IMR-90 (cell line): ENCODE results near the gene FRZB. TPM values are rescaled to one million over a fixed set of nuclear protein-coding genes. Genes with fewer than 3 reads are reported as not detected.

ENCODE experiments used
- ATAC-seq: fragments of 200-7000 bp; cut with Tn5 transposase; 2 replicates; pipeline ENCODE4 v1.9.1; 2020; ENCODE audit warnings: low read depth, mild to moderate bottlenecking, moderate library complexity
- BruUV-seq: library from RNA; stranded (reverse); fragments of 400-500 nt; replicated peaks from 2 replicates; lab custom pipeline; 2021; lab: Mats Ljungman, UMichigan
- CTCF ChIA-PET: fragments of 300-600 bp; formaldehyde crosslinking; extraction: SDS; loops from one replicate; lab custom pipeline; 2021; ENCODE audit warnings: antibody characterized with exemption; lab: Yijun Ruan, JAX
- POLR2A ChIA-PET: fragments of 300-600 bp; sonication (Branson Sonifier 250); formaldehyde crosslinking; loops from one replicate; lab custom pipeline; 2022; ENCODE audit warnings: antibody characterized with exemption; ENCODE audit not compliant: unreplicated experiment; lab: Charles Lee
- DNase-seq: peaks from one replicate; pipeline ENCODE4 v3.0.0; 2013
- H2AFZ ChIP-seq: replicated peaks from 2 replicates; pipeline ENCODE3; 2013; ENCODE audit warnings: low read length, mild to moderate bottlenecking; ENCODE audit not compliant: poor library complexity
- H2AK5ac ChIP-seq: 2 replicates; pipeline ENCODE4 v1.6.1; 2013; ENCODE audit warnings: low read depth, low read length, inconsistent platforms
- H2AK9ac ChIP-seq: replicated peaks from 2 replicates; pipeline ENCODE3; 2013; ENCODE audit warnings: mild to moderate bottlenecking, low read depth, low read length, moderate library complexity; ENCODE audit not compliant: poor library complexity
- H2BK120ac ChIP-seq: 2 replicates; pipeline ENCODE4 v1.6.1; 2013; ENCODE audit warnings: low read depth, low read length, inconsistent platforms
- H2BK15ac ChIP-seq: 3 replicates; pipeline ENCODE4 v1.6.1; 2013; ENCODE audit warnings: low read depth, low read length, inconsistent platforms
- H2BK20ac ChIP-seq: 2 replicates; pipeline ENCODE4 v1.6.1; 2013; ENCODE audit warnings: low read depth, mild to moderate bottlenecking, inconsistent platforms, low read length, moderate library complexity
- H2BK5ac ChIP-seq: 2 replicates; pipeline ENCODE4 v1.6.1; 2013; ENCODE audit warnings: mild to moderate bottlenecking, low read depth, low read length, inconsistent platforms; ENCODE audit not compliant: poor library complexity, severe bottlenecking
- H3K14ac ChIP-seq: replicated peaks from 2 replicates; pipeline ENCODE4 v1.6.1; 2013; ENCODE audit warnings: low read depth, low read length, inconsistent platforms
- H3K18ac ChIP-seq: 2 replicates; pipeline ENCODE4 v1.6.1; 2013; ENCODE audit warnings: low read depth, low read length, control low read depth
- H3K23ac ChIP-seq: 2 replicates; pipeline ENCODE4 v1.6.1; 2013; ENCODE audit warnings: low read depth, low read length, inconsistent platforms
- H3K27ac ChIP-seq: 2 replicates; pipeline ENCODE4 v1.5.1; 2013; ENCODE audit warnings: mild to moderate bottlenecking, control low read depth, low read length; ENCODE audit not compliant: insufficient read depth
- H3K27me3 ChIP-seq: 2 replicates; pipeline ENCODE4 v1.6.1; 2013; ENCODE audit warnings: low read length; ENCODE audit not compliant: control insufficient read depth, insufficient read depth
- H3K36me3 ChIP-seq: 2 replicates; pipeline ENCODE4 v1.6.1; 2013; ENCODE audit warnings: low read length, mixed read lengths; ENCODE audit not compliant: control insufficient read depth, insufficient read depth
- H3K4ac ChIP-seq: 2 replicates; pipeline ENCODE4 v1.6.1; 2013; ENCODE audit warnings: low read depth, low read length, inconsistent platforms
- H3K4me1 ChIP-seq: 2 replicates; pipeline ENCODE4 v1.6.1; 2013; ENCODE audit warnings: low read length, mixed read lengths; ENCODE audit not compliant: control insufficient read depth, insufficient read depth
- H3K4me2 ChIP-seq: 2 replicates; pipeline ENCODE4 v1.6.1; 2013; ENCODE audit warnings: low read depth, mild to moderate bottlenecking, control low read depth, low read length, moderate library complexity
- H3K4me3 ChIP-seq: 2 replicates; pipeline ENCODE4 v1.5.1; 2013; ENCODE audit warnings: low read depth, mild to moderate bottlenecking, control low read depth, low read length, moderate library complexity; ENCODE audit not compliant: insufficient read depth
- H3K56ac ChIP-seq: 2 replicates; pipeline ENCODE4 v1.6.1; 2013; ENCODE audit warnings: low read length, inconsistent platforms; ENCODE audit not compliant: insufficient read depth; ENCODE audit errors: extremely low read depth
- H3K79me1 ChIP-seq, 2 experiments: 2 replicates each; pipeline ENCODE4 v1.6.1; 2013; ENCODE audit warnings: low read length in 2 of 2, inconsistent platforms in 1 of 2, low read depth in 1 of 2
- H3K9ac ChIP-seq: 2 replicates; pipeline ENCODE4 v1.6.1; 2013; ENCODE audit warnings: low read depth, low read length, control low read depth
- H3K9me1 ChIP-seq: 2 replicates; pipeline ENCODE4 v1.6.1; 2013; ENCODE audit warnings: low read length, inconsistent platforms; ENCODE audit not compliant: insufficient read depth
- H3K9me3 ChIP-seq: 2 replicates; pipeline ENCODE4 v1.6.1; 2013; ENCODE audit warnings: low read length; ENCODE audit not compliant: control insufficient read depth, insufficient read depth
- H4K20me1 ChIP-seq: 2 replicates; pipeline ENCODE4 v1.6.1; 2013; ENCODE audit warnings: low read length, inconsistent platforms; ENCODE audit not compliant: insufficient read depth
- H4K5ac ChIP-seq: 2 replicates; pipeline ENCODE4 v1.6.1; 2013; ENCODE audit warnings: mild to moderate bottlenecking, low read depth, low read length, control low read depth
- H4K8ac ChIP-seq, 2 experiments: 2 replicates each; pipeline ENCODE4 v1.6.1; 2013; ENCODE audit warnings: low read depth in 2 of 2, low read length in 2 of 2, control low read depth in 1 of 2, inconsistent platforms in 1 of 2
- H4K91ac ChIP-seq: 2 replicates; pipeline ENCODE4 v1.6.1; 2013; ENCODE audit warnings: low read depth, low read length, inconsistent platforms; ENCODE audit not compliant: insufficient read depth
- BHLHE40 ChIP-seq: fragments of 150-350 bp; IDR thresholded peaks from 2 replicates; pipeline ENCODE4 v1.6.1; 2016; ENCODE audit warnings: mild to moderate bottlenecking, low read depth, low read length
- CEBPB ChIP-seq: IDR thresholded peaks from 2 replicates; pipeline ENCODE4 v1.6.1; 2012; ENCODE audit warnings: low read depth, low read length, improper control_type of control experiment
- CHD1 ChIP-seq: IDR thresholded peaks from 2 replicates; pipeline ENCODE4 v1.6.1; 2012; ENCODE audit warnings: low read depth, low read length, improper control_type of control experiment
- CTCF ChIP-seq: conservative IDR thresholded peaks from 2 replicates; pipeline ENCODE4 v1.5.1; 2012; ENCODE audit warnings: mild to moderate bottlenecking, low read depth, low read length, improper control_type of control experiment
- ELK1 ChIP-seq: fragments of 150-350 bp; IDR thresholded peaks from 2 replicates; pipeline ENCODE4 v1.6.1; 2016; ENCODE audit warnings: low read depth, mild to moderate bottlenecking, low read length, moderate library complexity, borderline replicate concordance
- FOS ChIP-seq: fragments of 150-350 bp; IDR thresholded peaks from 2 replicates; pipeline ENCODE4 v1.6.1; 2016; ENCODE audit warnings: low read depth, low read length
- MAFK ChIP-seq: IDR thresholded peaks from 2 replicates; pipeline ENCODE4 v1.6.1; 2012; ENCODE audit warnings: low read depth, low read length, improper control_type of control experiment
- MAZ ChIP-seq: IDR thresholded peaks from 2 replicates; pipeline ENCODE4 v1.6.1; 2012; ENCODE audit warnings: low read depth, mild to moderate bottlenecking, low read length, improper control_type of control experiment, moderate library complexity, borderline replicate concordance
- MXI1 ChIP-seq: IDR thresholded peaks from 2 replicates; pipeline ENCODE4 v1.6.1; 2012; ENCODE audit warnings: low read depth, mild to moderate bottlenecking, low read length, moderate library complexity, borderline replicate concordance
- NFE2L2 ChIP-seq: fragments of 150-350 bp; IDR thresholded peaks from 2 replicates; pipeline ENCODE4 v1.6.1; 2016; ENCODE audit warnings: low read depth, mild to moderate bottlenecking, low read length
- RCOR1 ChIP-seq: IDR thresholded peaks from 2 replicates; pipeline ENCODE4 v1.6.1; 2012; ENCODE audit warnings: mild to moderate bottlenecking, low read length, improper control_type of control experiment; ENCODE audit not compliant: insufficient replicate concordance
- RFX5 ChIP-seq: IDR thresholded peaks from 2 replicates; pipeline ENCODE4 v1.8.0; 2012; ENCODE audit warnings: low read depth, mild to moderate bottlenecking, low read length, moderate library complexity
- WGBS, 2 experiments: methylation state at CpG; one replicate each; pipeline versions ENCODE4 v1.1.5 to v1.1.7; 2013; ENCODE audit warnings: missing lambda C conversion rate in 2 of 2; ENCODE audit not compliant: insufficient read length in 1 of 2; ENCODE audit errors: extremely low coverage in 2 of 2; 5-methylcytosine and 5-hydroxymethylcytosine counted together
- dilution Hi-C: fragments of 300-500 bp; cut with HindIII; formaldehyde crosslinking; loops from one replicate; pipeline ENCODE4 v1.14.3; 2018; ENCODE audit warnings: low sequenced_read_pairs; ENCODE audit not compliant: unreplicated experiment
- in situ Hi-C: fragments of 300-500 bp; cut with MboI; formaldehyde crosslinking; loops from 3 replicates; pipeline ENCODE4 v1.14.3; 2019; ENCODE audit warnings: low sequenced_read_pairs, inconsistent platforms, mixed read lengths
- intact Hi-C: fragments of 100-400 bp; cut with micrococcal nuclease; formaldehyde crosslinking; loops from 2 replicates; pipeline ENCODE4 v1.10.0; 2022
- polyA plus RNA-seq, 3 experiments: library from polyadenylated mRNA; depleted of rRNA; stranded (reverse); fragments of >200 nt; gene quantifications; 2 replicates each; pipeline ENCODE4 v1.2.3, GENCODE V29; 2012; ENCODE audit warnings: low replicate concordance in 1 of 3
- total RNA-seq: library from RNA; depleted of rRNA; stranded (reverse); fragments of >200 nt; gene quantifications from 2 replicates; pipeline ENCODE4 v1.2.3, GENCODE V29; 2012

FRZB gene
- total and polyA plus RNA-seq, 2 of the 4 experiments (the other 2 are of a cell fraction), result 0.18 to 1.2 TPM

DNA sequence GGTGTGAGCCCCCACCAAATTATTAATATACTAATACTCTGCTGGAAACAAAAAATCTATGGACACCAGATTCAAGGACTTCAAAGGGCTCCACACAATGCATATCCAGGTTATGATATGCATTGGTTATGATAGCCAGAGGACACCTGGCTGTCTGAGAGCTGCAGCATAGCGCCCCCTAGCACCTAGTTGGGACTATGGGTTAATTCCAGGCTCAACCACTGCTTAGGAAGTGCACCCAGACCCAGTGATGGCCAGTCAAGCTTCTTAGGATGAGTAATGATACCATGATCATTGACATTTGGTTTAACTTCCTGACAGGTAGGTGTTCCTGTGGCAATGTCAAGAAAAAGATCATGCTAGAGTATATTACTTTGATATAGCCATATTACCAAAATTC is 3.8 kb upstream of the FRZB start:
- Histone ChIP-seq H2BK15ac (no peak overlapping the region), H4K8ac (no peak overlapping the region), H3K18ac (no peak overlapping the region), H3K9me1 (0 out of 2 replicates have a peak, but pooled peaks cover 4% of the 10 kb centered on the region), H3K36me3 (no peaks in the 10 kb centered on the region), H3K56ac (no peak overlapping the region), H3K9ac (no peak overlapping the region), H3K27ac (no peak overlapping the region), H2BK5ac (no peak overlapping the region), H3K27me3 (no peaks in the 10 kb centered on the region), H3K79me1 (no peaks in the 10 kb centered on the region), H3K14ac (no peak overlapping the region), H4K91ac (no peak overlapping the region), H2BK120ac (no peak overlapping the region), H3K4me2 (no peak overlapping the region), H3K23ac (no peak overlapping the region), H3K9me3 (no peaks in the 10 kb centered on the region), H3K4ac (no peak overlapping the region), H2AK5ac (no peak overlapping the region), H2AFZ (no peak overlapping the region), H2AK9ac (no peak overlapping the region), H3K4me1 (peaks cover 3% of the 10 kb centered on the region; the same call in 1 of the 2 replicates), H4K20me1 (no peaks in the 10 kb centered on the region), H4K5ac (no peak overlapping the region), H2BK20ac (no peak overlapping the region), H3K4me3 (no peak overlapping the region)
- DNase-seq (no peak), ATAC-seq (no peak)
- TF ChIP-seq MXI1 (no peak), RCOR1 (no peak), ELK1 (no peak), BHLHE40 (no peak), CEBPB (no peak), MAFK (no peak), MAZ (no peak), FOS (no peak), CHD1 (no peak), CTCF (no peak), NFE2L2 (no peak), RFX5 (no peak)
- intact Hi-C loops (no loop called here), in situ Hi-C loops (no loop called here), dilution Hi-C loops (no loop called here)
- BruUV-seq, result no TSS peak
- CTCF ChIA-PET, result no interaction called here
- WGBS, 2 experiments, result 0% methylated on average over 1 of the region's 1 CpG; no CpG with 5 or more reads in 1 of the 2 experiments
- POLR2A ChIA-PET, result no interaction called here
